GM19372 (cell line): ENCODE measurements around the gene LSR.

Experiments used
- ATAC-seq: cut with Tn5 transposase; IDR thresholded peaks from one replicate; pipeline ENCODE4 v1.9.1; 2021; ENCODE audit warnings: mild to moderate bottlenecking, low read depth, moderate library complexity; ENCODE audit not compliant: unreplicated experiment

The LSR gene

GRCh38 chr19:35266520-35267352 is 17.9 kb downstream of the LSR start:
- ATAC-seq, result no peak

- ATAC-seq, result no peak
These were observed 18.6 kb downstream of the LSR start for GRCh38 chr19:35267353-35267817.

GRCh38 chr19:35267818-35268535 is 19.2 kb downstream of the LSR start:
- peak; percentile 44 for ATAC-seq

- ATAC-seq, result peak; percentile 31
These were observed 20.0 kb downstream of the LSR start, which contains the start of gene USF2 for GRCh38 chr19:35268536-35269437. Gene USF2, plus strand, starts transcription at chr19:35268962. Its CDS starts 140 bp downstream, at chr19:35269102.

- ATAC-seq, result peak; percentile 57
These were observed 20.8 kb downstream of the LSR start for GRCh38 chr19:35269438-35270117.

GRCh38 chr19:35270381-35270811 is 21.6 kb downstream of the LSR start:
- no peak for ATAC-seq

- no peak for ATAC-seq
These were observed 22.7 kb downstream of the LSR start for GRCh38 chr19:35271546-35271945.

- no peak for ATAC-seq
These were observed 23.4 kb downstream of the LSR start for GRCh38 chr19:35272122-35272719.

- ATAC-seq, result no peak
These were observed 24.3 kb downstream of the LSR start for GRCh38 chr19:35272954-35273649.

- ATAC-seq, result no peak
These were observed 25.0 kb downstream of the LSR start for GRCh38 chr19:35273686-35274259.

GRCh38 chr19:35274323-35274722 is 25.5 kb downstream of the LSR start:
- ATAC-seq, result no peak

GRCh38 chr19:35276706-35277281 is 28.0 kb downstream of the LSR start:
- ATAC-seq, result no peak

- ATAC-seq, result no peak
These were observed 29.9 kb downstream of the LSR start for GRCh38 chr19:35278578-35279284.

- ATAC-seq, result no peak
These were observed 30.6 kb downstream of the LSR start for GRCh38 chr19:35279374-35279773.

GRCh38 chr19:35279985-35280821 is 31.4 kb downstream of the LSR start:
- ATAC-seq, result no peak

GRCh38 chr19:35281303-35281702 is 32.5 kb downstream of the LSR start:
- ATAC-seq, result no peak
